ENCODE data around the gene ROR1. TPM values are rescaled to one million over a fixed set of nuclear protein-coding genes. Genes with fewer than 3 reads are reported as not detected.

Gene ROR1
- total and polyA plus RNA-seq, 12 donors: 2.9 to 36.2 (median 15.3) TPM

GRCh38 chr1:63818567-63819325, 44.9 kb downstream of the ROR1 start:
- no peak for ATAC-seq
- TF ChIP-seq CTCF (IDR thresholded peaks at IDR 0.05): no peak
- 93 to 95% methylated on average over 1 of the region's 1 CpG for WGBS, 2 donors
- Histone ChIP-seq H3K36me3 (no peaks in the 10 kb centered on the region), H3K9me3 (no peaks in the 10 kb centered on the region), H3K4me1 (peaks cover 9 to 72% (median 42%) of the 10 kb centered on the region in 9 donors), H3K4me3 (no peak overlapping the region), H3K27ac (no peak overlapping the region), H3K27me3 (no peaks in the 10 kb centered on the region)
- intact Hi-C loops (cut with DNase I): no loop called here
- DNase-seq: no peak

DNA sequence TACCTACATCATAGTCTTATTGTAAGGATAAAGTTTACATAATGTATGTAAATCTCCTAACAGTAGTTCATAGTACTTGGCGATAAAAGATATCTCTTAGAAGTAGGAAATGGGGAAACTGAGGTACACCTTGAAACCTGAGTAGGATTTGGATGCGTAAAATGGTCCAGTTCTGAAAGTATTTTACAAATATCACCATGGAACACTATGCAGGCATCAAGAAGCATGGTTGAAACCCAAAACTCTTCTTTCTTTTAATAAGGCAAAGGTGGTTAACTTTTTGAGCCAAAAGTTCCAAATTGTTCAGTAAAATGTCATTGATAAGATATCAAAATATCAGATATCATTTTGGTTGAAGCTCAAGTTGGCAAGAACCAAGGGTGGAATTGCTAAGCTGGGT, 46.0 kb downstream of the ROR1 start:
- Histone ChIP-seq H3K27ac (no peak overlapping the region), H3K4me3 (no peak overlapping the region), H3K4me1 (peaks cover 5 to 62% (median 33%) of the 10 kb centered on the region in 9 donors), H3K36me3 (no peaks in the 10 kb centered on the region), H3K9me3 (no peaks in the 10 kb centered on the region), H3K27me3 (no peaks in the 10 kb centered on the region)
- DNase-seq (no peak), ATAC-seq (no peak)
- TF ChIP-seq CTCF (IDR thresholded peaks at IDR 0.05): no peak
- WGBS, 2 donors: 96 to 100% methylated on average over 2 of the region's 2 CpGs
- intact Hi-C loops (cut with DNase I): no loop called here

DNA sequence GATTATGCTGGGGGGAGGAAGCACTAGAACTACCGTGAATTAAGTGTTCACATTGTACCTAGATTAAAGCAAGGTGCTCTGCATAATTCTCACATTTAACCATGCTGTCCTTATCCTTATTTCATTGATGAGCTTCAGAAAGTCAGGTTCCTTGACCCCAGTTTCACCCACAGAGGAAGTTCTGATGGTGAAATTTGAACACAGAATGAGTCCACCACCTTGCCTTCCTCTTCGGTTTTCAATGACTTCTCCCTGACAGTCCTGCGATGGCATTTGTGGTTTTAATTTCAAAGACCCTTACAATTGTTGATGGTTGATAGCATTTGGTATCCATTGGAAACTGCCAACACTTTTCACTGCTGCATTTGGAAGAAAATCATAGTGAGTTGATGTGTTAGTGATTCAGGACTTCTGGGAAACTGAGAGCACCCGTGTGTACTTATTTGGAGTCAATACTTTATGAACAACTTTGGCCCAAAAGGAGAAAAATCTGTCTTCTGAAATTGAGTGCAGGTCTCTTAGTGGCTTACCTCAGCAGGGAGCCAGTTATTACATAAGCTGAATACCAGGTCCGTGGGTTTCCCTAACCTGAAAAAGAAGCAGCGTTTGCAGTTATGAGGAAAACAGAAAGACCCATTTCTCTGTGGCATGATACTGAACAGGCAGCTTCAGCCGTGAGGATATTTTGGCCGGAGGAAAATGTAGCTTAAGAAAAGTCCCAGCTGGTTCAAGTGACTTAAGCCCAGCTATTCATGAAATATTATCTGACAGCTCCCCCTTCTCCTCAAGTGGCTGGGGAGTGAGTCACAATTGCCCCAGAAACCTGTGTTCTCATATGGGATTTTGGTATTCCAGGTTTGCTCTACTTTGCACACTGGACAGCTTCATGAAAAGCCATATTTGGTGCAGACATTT, 47.5 kb downstream of the ROR1 start:
- Histone ChIP-seq H3K4me1 (peaks cover 5 to 46% (median 25%) of the 10 kb centered on the region in 9 donors), H3K36me3 (no peaks in the 10 kb centered on the region), H3K27ac (peak overlapping the region in 1 of 10 donors; percentile 15), H3K4me3 (no peak overlapping the region), H3K27me3 (no peaks in the 10 kb centered on the region), H3K9me3 (peaks cover 0 to 7% (median 0%) of the 10 kb centered on the region in 11 donors)
- intact Hi-C loops (cut with DNase I): no loop called here
- ATAC-seq (peak in 7 of 8 donors; percentile 23 to 74 (median 46)), DNase-seq (no peak)
- TF ChIP-seq CTCF (IDR thresholded peaks at IDR 0.05): no peak
- WGBS, 2 donors: 54 to 56% methylated on average over 8 of the region's 8 CpGs

DNA sequence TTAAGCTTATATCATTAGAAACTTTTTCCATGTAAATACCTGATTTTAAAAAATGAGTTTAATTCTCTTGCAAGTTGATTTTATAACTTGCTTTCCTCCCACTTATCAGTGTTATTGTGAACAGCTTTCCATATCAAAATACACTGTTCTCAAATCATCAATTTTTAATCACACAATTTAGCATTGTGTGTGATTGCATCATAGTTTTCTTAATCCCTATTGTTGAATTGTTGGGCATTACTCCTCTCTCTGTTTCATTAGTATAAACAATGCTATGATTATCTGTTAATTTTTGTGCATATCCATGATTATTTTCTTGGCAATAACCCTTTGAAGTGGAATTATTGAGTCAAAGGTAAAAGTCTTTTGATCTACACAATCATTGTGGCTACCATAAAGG, 48.7 kb downstream of the ROR1 start:
- ATAC-seq (no peak), DNase-seq (no peak)
- intact Hi-C loops (cut with DNase I): no loop called here
- H3K9me3 ChIP-seq: peaks cover 0 to 7% (median 0%) of the 10 kb centered on the region in 11 donors
- H3K27ac ChIP-seq: no peak overlapping the region
- H3K36me3 ChIP-seq: no peaks in the 10 kb centered on the region
- H3K4me3 ChIP-seq: no peak overlapping the region
- no peaks in the 10 kb centered on the region for H3K27me3 ChIP-seq
- H3K4me1 ChIP-seq: peaks cover 3 to 40% (median 17%) of the 10 kb centered on the region in 9 donors
- no peak for TF ChIP-seq CTCF (IDR thresholded peaks at IDR 0.05)

Data from heart right ventricle (tissue), 16 donors.